Activated T-cell treated with anti-CD3 and anti-CD28 coated beads, Interleukin-2, amount 50 U/mL, for 72 hours (primary cell): ENCODE measurements around the gene RPTOR. TPM values are rescaled to one million over a fixed set of nuclear protein-coding genes. Genes with fewer than 3 reads are reported as not detected.

Experiments used
- ATAC-seq, 2 donors: fragments of 150-1000 bp; cut with Tn5 transposase; replicated peaks in 1 of 2; 2 replicates each; pipeline ENCODE4 v1.10.0; 2021; ENCODE audit warnings: moderate library complexity in 2 of 2, mild to moderate bottlenecking in 1 of 2
- DNase-seq, 2 donors: peaks; one replicate each; pipeline ENCODE4 v3.0.0; 2021 to 2022; ENCODE audit warnings: mixed read lengths in 1 of 2
- H3K27ac Mint-ChIP-seq: one replicate; pipeline ENCODE4 v1.8.0; 2022; ENCODE audit warnings: mild to moderate bottlenecking, moderate library complexity, mixed read lengths
- H3K27me3 Mint-ChIP-seq: one replicate; pipeline ENCODE4 v1.8.0; 2022; ENCODE audit warnings: low read depth, mixed read lengths
- H3K36me3 Mint-ChIP-seq, 2 donors: one replicate each; pipeline ENCODE4 v1.8.0; 2022; ENCODE audit warnings: mixed read lengths in 2 of 2, mild to moderate bottlenecking in 1 of 2; ENCODE audit not compliant: insufficient read depth in 2 of 2
- H3K4me1 Mint-ChIP-seq: one replicate; pipeline ENCODE4 v1.8.0; 2022; ENCODE audit warnings: low read depth, mixed read lengths
- H3K4me3 Mint-ChIP-seq, 2 donors: one replicate each; pipeline ENCODE4 v1.8.0; 2022; ENCODE audit warnings: mild to moderate bottlenecking in 2 of 2, mixed read lengths in 2 of 2, moderate library complexity in 2 of 2
- H3K9me3 Mint-ChIP-seq, 2 donors: one replicate each; pipeline ENCODE4 v1.8.0; 2022; ENCODE audit warnings: mixed read lengths in 2 of 2
- total RNA-seq, 2 donors: library from RNA; stranded (reverse); gene quantifications; one replicate each; pipeline ENCODE4 v1.2.3, GENCODE V29; 2022

The RPTOR gene
- total RNA-seq, 2 donors from 2014 or later: 50.8 to 62.0 TPM

DNA sequence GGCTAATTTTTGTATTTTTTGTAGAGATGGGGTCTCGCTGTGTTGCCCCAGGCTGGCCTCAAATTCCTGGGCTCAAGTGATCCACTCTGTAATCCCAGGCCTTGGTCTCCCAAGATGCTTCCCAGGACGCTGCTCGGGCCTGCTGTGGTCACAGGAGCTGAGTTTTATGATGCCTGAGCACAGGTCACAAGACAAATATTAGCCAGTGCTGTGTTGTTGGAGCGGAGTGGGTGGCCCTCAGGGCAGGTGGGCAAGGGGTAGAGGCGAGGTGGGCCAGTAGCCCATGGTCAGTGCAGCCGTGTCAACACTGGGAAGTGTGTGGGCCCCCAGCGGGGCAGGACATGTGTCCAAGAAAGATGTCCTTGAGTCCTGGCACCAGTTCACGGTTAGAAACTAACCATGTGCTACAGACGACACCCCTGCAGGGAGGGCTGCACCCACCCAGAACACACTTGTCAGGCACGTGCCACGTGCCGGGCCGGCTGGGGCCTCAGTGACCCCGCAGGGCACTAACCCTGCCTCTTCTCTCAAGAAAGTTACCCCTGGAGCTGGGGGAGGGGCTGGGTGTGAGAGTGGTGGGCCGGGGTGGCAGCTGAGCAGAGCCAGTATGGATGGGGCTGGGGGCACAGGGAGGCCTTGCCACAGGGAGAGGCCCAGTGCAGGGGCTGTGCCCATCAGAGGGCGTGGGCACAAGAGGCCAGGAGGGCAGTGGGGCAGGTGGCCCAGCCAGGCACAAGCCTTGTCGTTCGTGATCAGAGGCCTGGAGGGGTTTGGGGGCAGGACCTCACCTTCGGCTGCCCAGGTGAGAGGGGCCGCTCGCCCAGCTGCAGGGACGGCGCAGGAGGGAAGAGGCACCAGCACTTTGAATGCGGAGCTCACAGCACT lies 343.9 kb downstream of the RPTOR start:
- no peak for ATAC-seq
- Mint-ChIP-seq H3K27me3 (no peaks in the 10 kb centered on the region), H3K36me3 (peaks cover 12 to 19% of the 10 kb centered on the region in 2 donors), H3K4me1 (peaks cover 53% of the 10 kb centered on the region), H3K4me3 (peak overlapping the region; percentile 50 to 72), H3K27ac (peak overlapping the region; percentile 20), H3K9me3 (no peaks in the 10 kb centered on the region)
- DNase-seq: no peak

DNA sequence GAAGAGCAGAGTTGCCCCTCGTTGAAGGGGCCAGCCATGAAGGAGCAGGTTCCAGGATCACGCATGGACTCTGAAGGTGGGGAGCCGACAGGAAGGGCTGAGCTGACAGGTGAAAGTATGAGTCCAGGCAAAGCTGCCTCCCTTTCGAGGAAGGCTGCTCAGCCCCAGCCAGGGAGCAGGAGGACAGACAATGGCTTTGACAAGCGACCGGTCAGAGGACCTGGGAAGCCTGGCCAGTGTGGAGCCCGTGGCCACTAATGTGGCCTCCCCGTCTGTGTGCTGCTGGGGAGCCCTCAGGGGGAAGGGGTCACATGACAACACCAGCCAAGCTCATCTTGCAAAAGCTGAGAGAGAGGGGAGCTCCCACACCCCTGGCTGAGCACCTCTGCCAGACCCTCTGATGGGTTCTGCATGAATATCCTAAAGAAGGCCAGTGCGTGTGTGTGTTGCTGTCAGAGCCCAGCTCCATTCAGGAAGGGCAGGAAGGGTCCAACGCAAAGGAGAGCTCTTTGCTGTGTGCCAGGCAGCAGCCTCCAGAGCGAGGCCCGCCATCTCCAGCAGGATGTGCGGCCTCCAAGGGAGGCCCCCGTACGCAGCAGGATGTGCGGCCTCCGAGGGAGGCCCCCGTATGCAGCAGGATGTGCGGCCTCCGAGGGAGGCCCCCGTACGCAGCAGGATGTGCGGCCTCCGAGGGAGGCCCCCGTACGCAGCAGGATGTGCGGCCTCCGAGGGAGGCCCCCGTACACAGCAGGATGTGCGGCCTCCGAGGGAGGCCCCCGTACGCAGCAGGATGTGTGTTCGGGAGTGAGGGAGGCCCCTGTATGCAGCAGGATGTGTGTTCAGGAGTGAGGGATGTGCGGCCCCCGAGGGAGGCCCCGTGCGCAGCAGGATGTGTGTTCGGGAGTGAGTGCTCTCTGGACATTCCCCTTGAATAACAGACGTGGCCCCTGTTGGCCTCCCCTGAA lies 344.9 kb downstream of the RPTOR start:
- Mint-ChIP-seq H3K27ac (peak overlapping the region; percentile 91), H3K9me3 (no peaks in the 10 kb centered on the region), H3K4me3 (peak overlapping the region; percentile 75 to 77), H3K27me3 (no peaks in the 10 kb centered on the region), H3K4me1 (peaks cover 63% of the 10 kb centered on the region), H3K36me3 (peaks cover 17 to 18% of the 10 kb centered on the region in 2 donors)
- DNase-seq: peak; percentile 30 to 47
- no peak for ATAC-seq

DNA sequence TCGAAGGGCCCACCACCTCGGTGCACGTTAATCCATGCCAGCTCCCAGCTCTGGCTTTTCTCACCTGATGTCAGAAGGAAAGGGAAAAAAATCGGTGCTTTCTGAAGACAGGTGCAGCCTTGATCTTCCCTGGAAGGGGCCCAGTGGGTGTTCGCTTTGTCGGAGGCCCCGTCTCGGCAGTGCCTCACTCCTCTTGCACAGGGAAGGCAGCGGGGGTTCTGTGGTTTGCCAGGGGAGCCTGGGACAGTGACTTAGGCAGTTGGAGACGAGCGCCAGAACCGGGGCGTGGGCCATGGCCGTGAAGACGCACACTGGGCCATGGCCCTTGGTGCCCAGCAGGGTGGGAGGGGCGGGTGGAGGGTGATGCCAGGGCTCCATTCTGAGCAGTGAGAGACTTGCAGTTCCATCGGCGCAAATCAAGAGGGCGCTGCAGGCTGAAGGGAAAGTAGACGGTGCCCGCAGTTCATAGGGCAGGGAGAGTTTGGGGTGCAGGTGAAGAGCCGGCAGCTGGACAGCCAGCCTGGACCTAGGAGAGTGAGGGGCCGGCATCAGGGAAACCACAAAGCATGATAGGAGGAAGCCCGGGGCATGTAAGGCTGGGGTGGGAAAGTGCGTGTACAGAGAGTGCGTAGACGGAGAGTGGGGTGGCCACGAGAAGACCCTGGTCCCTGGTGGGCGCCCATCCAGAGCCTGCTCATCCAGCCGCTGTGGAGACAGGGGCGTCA lies 345.7 kb downstream of the RPTOR start:
- H3K4me1 Mint-ChIP-seq: peaks cover 70% of the 10 kb centered on the region
- no peaks in the 10 kb centered on the region for H3K27me3 Mint-ChIP-seq
- peak overlapping the region; percentile 91 for H3K27ac Mint-ChIP-seq
- H3K4me3 Mint-ChIP-seq: peak overlapping the region; percentile 75 to 81
- no peak for ATAC-seq
- no peak for DNase-seq
- H3K36me3 Mint-ChIP-seq: peaks cover 21 to 22% of the 10 kb centered on the region in 2 donors
- no peaks in the 10 kb centered on the region for H3K9me3 Mint-ChIP-seq

DNA sequence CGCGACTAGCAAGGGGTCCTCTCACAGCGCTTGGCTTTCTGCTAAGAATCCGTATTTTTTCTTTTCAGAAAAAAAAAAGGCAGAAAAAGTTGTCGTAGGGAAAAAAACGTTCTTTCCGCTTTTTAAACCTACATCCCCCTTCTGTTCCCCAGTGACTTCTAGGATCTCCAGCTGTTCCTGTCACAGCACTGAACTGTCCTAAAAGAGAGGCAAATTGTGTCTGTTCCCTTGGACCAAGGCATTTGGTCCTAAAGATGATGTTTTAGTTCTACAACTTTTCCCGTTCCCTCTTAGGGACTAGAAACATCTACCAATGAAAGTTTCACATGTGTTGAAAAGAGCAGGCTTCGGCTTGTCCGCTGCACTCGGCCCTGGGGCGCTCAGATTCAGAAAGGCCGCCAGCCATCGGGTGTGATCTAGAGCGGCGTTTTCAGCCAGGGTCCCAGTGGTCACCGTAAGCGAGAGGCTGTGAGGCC lies 346.3 kb downstream of the RPTOR start:
- Mint-ChIP-seq H3K36me3 (peaks cover 21 to 26% of the 10 kb centered on the region in 2 donors), H3K27me3 (no peaks in the 10 kb centered on the region), H3K4me1 (peaks cover 76% of the 10 kb centered on the region), H3K9me3 (no peaks in the 10 kb centered on the region), H3K27ac (peak overlapping the region; percentile 75), H3K4me3 (peak overlapping the region; percentile 75 to 81)
- ATAC-seq (peak; percentile 8 to 16), DNase-seq (no peak)

DNA sequence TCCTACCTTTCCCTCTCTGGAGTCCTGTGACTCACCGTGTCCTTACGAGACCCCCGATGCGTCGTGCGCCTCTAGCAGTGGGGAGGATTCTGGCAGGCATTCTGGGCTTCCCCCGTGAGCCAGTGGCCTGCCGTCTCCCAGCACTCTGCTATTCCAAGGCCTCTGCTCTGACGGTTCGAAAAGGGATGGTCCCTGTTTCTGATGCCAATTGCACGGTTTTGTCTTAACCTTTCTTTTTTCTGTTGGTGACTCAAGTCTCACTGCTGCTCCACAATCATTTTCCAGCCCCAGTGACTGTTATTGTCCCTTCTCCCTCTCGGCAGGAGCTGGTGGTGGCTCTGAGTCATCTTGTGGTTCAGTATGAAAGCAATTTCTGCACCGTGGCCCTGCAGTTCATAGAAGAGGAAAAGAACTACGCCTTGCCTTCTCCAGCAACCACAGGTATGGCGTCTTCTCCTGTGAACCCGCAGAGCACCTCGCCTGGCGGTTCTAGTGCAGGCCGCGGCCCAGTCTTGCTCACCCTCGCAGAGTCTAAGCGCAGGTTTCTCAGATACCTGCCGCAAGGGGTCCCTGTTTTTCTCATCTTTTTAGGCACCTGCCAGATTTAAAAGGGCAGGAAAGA lies 346.9 kb downstream of the RPTOR start:
- peaks cover 21 to 29% of the 10 kb centered on the region in 2 donors for H3K36me3 Mint-ChIP-seq

DNA sequence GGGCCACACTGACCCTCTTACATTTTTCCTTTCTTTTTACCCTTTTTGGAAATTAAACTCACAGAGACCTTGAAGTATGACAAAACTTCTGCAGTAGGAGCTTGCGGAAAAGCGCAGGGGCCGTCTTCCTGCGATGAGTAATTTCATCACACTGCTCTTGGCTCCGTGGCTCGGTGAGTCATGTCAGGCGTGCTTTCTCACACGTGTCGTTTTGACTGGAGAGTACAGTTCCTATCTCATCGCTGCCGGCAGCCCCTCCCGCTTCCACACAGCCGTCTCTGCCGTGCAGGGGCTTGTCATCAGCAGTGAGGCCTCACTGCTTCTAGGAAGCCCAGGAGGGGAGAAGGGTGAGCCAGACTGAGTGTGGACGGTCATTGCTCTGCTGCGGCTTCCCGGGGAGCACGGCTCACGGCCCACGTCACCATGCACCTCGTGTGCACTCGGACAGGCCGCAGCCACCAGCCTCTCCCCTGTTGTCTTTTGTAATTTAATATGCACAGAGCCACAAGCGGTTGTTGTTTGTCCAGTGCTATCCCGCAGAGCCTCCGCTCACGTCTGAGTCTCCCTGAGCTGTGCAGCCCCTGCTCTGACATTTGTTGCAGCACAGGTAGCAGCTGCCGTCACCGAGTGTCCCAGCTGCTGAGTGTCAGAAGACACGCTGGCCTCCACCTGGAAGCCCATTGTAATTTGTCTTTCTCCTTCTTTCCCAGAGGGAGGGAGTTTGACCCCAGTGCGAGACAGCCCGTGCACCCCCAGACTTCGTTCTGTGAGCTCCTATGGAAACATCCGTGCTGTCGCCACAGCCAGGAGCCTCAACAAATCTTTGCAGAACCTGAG lies 347.6 kb downstream of the RPTOR start:
- Mint-ChIP-seq H3K36me3 (peaks cover 23 to 32% of the 10 kb centered on the region in 2 donors), H3K4me1 (peaks cover 86% of the 10 kb centered on the region), H3K27ac (peak overlapping the region; percentile 75), H3K27me3 (no peaks in the 10 kb centered on the region), H3K9me3 (no peaks in the 10 kb centered on the region), H3K4me3 (peak overlapping the region; percentile 75 to 81)
- DNase-seq: peak; percentile 92 to 97
- ATAC-seq: peak; percentile 80 to 84

More for the DNA sequence above, 346.9 kb downstream of the RPTOR start:
- Mint-ChIP-seq H3K27me3 (no peaks in the 10 kb centered on the region), H3K4me1 (peaks cover 78% of the 10 kb centered on the region), H3K9me3 (no peaks in the 10 kb centered on the region), H3K4me3 (peak overlapping the region; percentile 75 to 81), H3K27ac (peak overlapping the region; percentile 75)
- DNase-seq: peak; percentile 83 to 92
- peak; percentile 72 to 74 for ATAC-seq

DNA sequence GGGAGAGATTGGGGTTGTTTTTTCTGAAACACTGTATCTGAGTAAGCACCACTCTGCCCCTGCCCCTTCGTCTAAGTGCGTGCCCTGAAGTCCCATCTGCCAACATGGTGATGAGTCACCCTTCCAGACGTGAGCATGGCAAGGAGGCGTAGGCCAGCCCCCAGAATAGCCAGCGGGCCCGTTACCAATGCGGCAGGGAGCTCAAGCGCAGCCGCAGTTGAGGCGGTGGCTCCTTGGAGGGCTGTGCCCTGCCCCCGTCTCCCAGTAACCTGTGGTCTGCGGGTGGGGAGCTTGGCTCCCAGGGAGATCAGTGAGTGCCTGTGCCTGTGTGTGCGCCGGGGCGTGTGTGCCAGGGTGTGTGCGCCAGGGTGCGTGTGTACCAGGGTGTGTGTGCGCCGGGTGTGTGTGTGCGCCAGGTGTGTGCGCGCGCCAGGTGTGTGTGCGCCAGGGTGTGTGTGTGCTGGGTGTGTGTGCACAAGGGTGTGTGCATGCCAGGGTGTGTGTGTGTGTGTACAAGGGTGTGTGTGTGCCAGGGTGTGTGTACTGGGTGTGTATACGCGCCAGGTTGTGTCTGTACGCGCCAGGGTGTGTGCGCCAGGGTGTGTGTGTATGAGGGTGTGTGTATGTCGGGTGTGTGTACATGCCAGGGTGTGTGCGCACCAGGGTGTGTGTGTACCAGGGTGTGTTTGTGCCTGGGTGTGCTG lies 348.4 kb downstream of the RPTOR start:
- Mint-ChIP-seq H3K9me3 (no peaks in the 10 kb centered on the region), H3K4me3 (peak overlapping the region; percentile 75 to 81), H3K36me3 (peaks cover 23 to 34% of the 10 kb centered on the region in 2 donors), H3K27me3 (no peaks in the 10 kb centered on the region), H3K27ac (peak overlapping the region; percentile 75), H3K4me1 (peaks cover 94% of the 10 kb centered on the region)
- peak; percentile 34 to 52 for ATAC-seq
- DNase-seq: peak; percentile 71 to 74

DNA sequence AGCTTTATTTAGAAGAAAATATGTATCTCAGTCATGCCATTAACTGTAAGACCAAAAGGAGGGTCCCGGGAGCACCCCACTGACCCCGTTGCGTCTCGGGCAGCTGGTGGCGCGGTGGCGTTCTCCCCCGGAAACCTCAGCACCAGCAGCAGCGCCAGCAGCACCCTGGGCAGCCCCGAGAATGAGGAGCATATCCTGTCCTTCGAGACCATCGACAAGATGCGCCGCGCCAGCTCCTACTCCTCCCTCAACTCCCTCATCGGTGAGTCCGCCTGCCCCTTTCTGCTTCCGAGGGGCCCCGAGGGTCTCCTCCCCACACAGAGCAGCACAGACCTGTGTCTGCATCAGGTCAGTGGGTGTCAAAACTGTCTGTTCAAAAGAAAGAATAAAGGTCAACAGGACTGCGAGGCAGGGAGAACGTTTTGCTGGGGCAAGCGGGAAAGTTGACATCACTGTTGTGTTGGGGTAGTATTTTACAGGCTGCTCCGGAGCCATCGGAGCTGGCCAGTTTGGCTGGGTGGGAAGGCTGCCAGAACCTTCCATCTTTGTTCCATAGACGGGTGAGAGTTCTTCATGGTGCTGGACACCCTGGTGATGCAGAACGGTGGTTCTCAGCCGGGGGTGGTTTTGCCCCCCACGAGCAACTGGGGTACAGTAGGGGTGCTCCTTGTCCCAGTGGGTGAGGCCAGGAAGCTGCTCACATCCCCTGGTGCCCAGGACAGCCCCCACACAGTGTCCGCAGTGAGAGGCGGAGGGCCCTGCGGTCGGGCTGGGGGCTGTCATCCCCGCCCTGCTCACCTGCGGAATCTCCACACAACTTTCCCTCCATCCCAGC lies 349.2 kb downstream of the RPTOR start:
- ATAC-seq: no peak
- Mint-ChIP-seq H3K36me3 (peaks cover 23 to 37% of the 10 kb centered on the region in 2 donors), H3K9me3 (no peaks in the 10 kb centered on the region), H3K27ac (peak overlapping the region; percentile 88), H3K27me3 (no peaks in the 10 kb centered on the region), H3K4me1 (peaks cover 94% of the 10 kb centered on the region), H3K4me3 (peak overlapping the region; percentile 75 to 81)
- DNase-seq: no peak

DNA sequence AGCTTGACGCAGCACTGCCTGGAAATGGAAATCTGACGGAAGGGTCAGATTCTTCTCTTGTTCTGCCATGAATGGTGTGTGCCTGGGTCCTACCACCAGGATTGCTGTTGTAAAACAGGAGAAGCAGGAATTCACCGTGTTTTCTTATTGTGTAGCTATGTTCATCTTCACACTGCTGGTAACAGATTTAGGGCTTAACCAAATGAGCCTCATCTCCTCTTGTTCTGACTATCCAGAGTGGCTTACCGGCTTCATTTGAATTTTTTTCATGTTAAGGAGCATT lies 349.7 kb downstream of the RPTOR start:
- ATAC-seq: no peak
- peak overlapping the region; percentile 88 for H3K27ac Mint-ChIP-seq
- no peaks in the 10 kb centered on the region for H3K9me3 Mint-ChIP-seq
- peak overlapping the region; percentile 75 to 81 for H3K4me3 Mint-ChIP-seq
- peaks cover 23 to 37% of the 10 kb centered on the region in 2 donors for H3K36me3 Mint-ChIP-seq
- no peaks in the 10 kb centered on the region for H3K27me3 Mint-ChIP-seq
- H3K4me1 Mint-ChIP-seq: peaks cover 93% of the 10 kb centered on the region
- DNase-seq: no peak

DNA sequence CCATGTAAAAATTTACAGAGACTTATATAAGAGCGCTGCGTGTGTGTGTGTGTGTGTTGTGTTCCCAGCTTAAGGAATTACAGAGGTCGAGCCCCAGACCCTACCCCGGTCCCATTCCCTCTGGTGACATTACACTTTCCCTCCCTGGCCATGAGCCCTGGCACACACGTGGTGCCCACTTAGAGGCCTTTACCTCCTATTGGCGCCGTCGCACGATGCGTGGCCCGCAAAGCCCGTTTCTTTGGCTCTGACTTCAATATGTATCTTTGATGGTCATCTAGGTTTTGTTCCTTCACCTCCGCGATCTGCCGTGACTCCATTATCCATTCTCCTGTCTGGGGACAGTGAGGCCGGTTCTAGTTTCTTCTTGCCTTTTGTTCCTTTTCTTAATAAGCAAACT lies 350.1 kb downstream of the RPTOR start:
- Mint-ChIP-seq H3K27ac (peak overlapping the region; percentile 88), H3K4me1 (peaks cover 94% of the 10 kb centered on the region), H3K36me3 (peaks cover 23 to 37% of the 10 kb centered on the region in 2 donors), H3K27me3 (no peaks in the 10 kb centered on the region), H3K9me3 (no peaks in the 10 kb centered on the region), H3K4me3 (peak overlapping the region; percentile 75 to 81)
- no peak for ATAC-seq
- DNase-seq: no peak
